Activated T-helper 17 cell treated with anti-CD3 and anti-CD28 coated beads, Interleukin-2, amount 50 U/mL, for 72 hours (primary cell): ENCODE measurements around the gene CCL5. TPM values are rescaled to one million over a fixed set of nuclear protein-coding genes. Genes with fewer than 3 reads are reported as not detected.

ENCODE experiments used
- ATAC-seq: fragments of 150-1000 bp; cut with Tn5 transposase; replicated peaks from 2 replicates; pipeline ENCODE4 v1.10.0; 2021; ENCODE audit warnings: mild to moderate bottlenecking, moderate library complexity
- H3K27ac Mint-ChIP-seq: one replicate; pipeline ENCODE4 v1.8.0; 2022; ENCODE audit warnings: mixed read lengths
- H3K27me3 Mint-ChIP-seq: one replicate; pipeline ENCODE4 v1.8.0; 2022; ENCODE audit warnings: mixed read lengths
- H3K36me3 Mint-ChIP-seq: one replicate; pipeline ENCODE4 v1.8.0; 2022; ENCODE audit warnings: low read depth, mild to moderate bottlenecking, mixed read lengths
- H3K4me1 Mint-ChIP-seq: one replicate; pipeline ENCODE4 v1.8.0; 2022; ENCODE audit warnings: mixed read lengths
- H3K4me3 Mint-ChIP-seq: one replicate; pipeline ENCODE4 v1.8.0; 2022; ENCODE audit warnings: mild to moderate bottlenecking, mixed read lengths
- H3K9me3 Mint-ChIP-seq: one replicate; pipeline ENCODE4 v1.8.0; 2022; ENCODE audit warnings: mixed read lengths
- total RNA-seq, 2 donors: library from RNA; stranded (reverse); gene quantifications; one replicate each; pipeline ENCODE4 v1.2.3, GENCODE V29; 2022

CCL5 gene
- total RNA-seq, 2 donors from 2014 or later: 17.2 to 22.5 TPM

DNA sequence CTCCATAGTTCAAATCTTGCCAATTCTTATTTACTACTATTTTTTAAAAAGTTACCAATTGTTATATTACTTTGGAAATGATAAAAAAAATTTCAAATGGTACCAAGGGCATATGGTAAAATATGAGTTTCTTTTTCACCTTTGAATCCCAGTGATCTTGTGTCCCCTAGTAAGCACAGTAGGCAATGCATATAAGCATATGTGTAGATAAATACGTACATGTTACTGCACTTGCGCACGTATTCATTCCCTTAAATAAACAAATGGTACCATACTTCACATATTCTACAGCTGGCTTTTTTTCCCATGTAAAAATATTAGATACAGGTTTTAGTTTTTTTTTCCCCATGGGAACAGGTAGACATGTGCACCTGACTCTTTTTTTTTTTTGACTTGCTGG is 39.1 kb downstream of the CCL5 start:
- no peak for ATAC-seq
- peaks cover 4% of the 10 kb centered on the region for H3K4me1 Mint-ChIP-seq
- no peaks in the 10 kb centered on the region for H3K9me3 Mint-ChIP-seq
- no peak overlapping the region for H3K4me3 Mint-ChIP-seq
- H3K36me3 Mint-ChIP-seq: peaks cover 98% of the 10 kb centered on the region
- peak overlapping the region; percentile 5 for H3K27ac Mint-ChIP-seq
- no peaks in the 10 kb centered on the region for H3K27me3 Mint-ChIP-seq

DNA sequence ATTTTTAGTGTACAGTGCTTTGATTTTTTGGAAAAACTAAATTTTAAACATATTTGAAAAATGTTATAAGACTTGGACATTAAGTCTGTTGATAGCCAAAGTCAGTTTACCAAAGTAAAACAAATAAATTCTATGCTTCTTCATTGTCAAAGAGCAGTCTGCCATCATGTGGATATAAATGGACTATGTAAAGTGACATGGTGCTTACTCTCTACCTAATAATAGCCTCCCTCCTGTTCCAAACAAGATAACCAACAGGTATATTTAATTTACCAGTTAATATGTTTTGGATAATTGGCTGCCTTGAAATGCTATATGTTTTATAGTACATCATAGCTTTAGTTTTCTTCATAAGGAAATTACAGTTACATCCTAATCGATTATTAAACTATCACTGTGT is 55.0 kb downstream of the CCL5 start:
- H3K27ac Mint-ChIP-seq: no peak overlapping the region
- H3K4me3 Mint-ChIP-seq: no peak overlapping the region
- no peak for ATAC-seq
- H3K9me3 Mint-ChIP-seq: no peaks in the 10 kb centered on the region
- no peaks in the 10 kb centered on the region for H3K27me3 Mint-ChIP-seq
- H3K36me3 Mint-ChIP-seq: peaks cover 98% of the 10 kb centered on the region
- peaks cover 7% of the 10 kb centered on the region for H3K4me1 Mint-ChIP-seq

Other genes starting within 250 kb of the CCL5 start
- under 1 TPM; 0.16 to 0.63 TPM for gene RASL10B, start 148.7 kb downstream of the CCL5 start, total RNA-seq
- gene GAS2L2, start 127.1 kb downstream of the CCL5 start, total RNA-seq: not detected
- not detected for gene C17orf50, start 119.5 kb downstream of the CCL5 start, total RNA-seq
- gene MMP28, start 84.7 kb downstream of the CCL5 start, total RNA-seq: not detected
- 100 to 1,000 TPM; 240 to 282 TPM for gene TAF15, start 70.9 kb downstream of the CCL5 start, total RNA-seq
- gene HEATR9, start 11.5 kb downstream of the CCL5 start, total RNA-seq: under 1 TPM in 1 of 2 donors, not detected in 1; 0.24 TPM
- 1 to 10 TPM; 2.0 to 4.3 TPM for gene RDM1, start 50.4 kb upstream of the CCL5 start, total RNA-seq
- not detected for gene LYZL6, start 63.4 kb upstream of the CCL5 start, total RNA-seq
- not detected for gene CCL16, start 101.1 kb upstream of the CCL5 start, total RNA-seq
- not detected for gene CCL14, start 106.4 kb upstream of the CCL5 start, total RNA-seq
- gene CCL15, start 121.2 kb upstream of the CCL5 start, total RNA-seq: not detected
- gene CCL23, start 137.6 kb upstream of the CCL5 start, total RNA-seq: not detected
- not detected for gene CCL18, start 183.9 kb upstream of the CCL5 start, total RNA-seq
- 100 to 1,000 TPM in 1 of 2 donors, 10 to 100 TPM in 1; 75.4 to 108 TPM for gene CCL3, start 209.8 kb upstream of the CCL5 start, total RNA-seq
- 10 to 100 TPM; 26.1 to 73.9 TPM for gene CCL4, start 223.5 kb upstream of the CCL5 start, total RNA-seq